ENCODE measurements around the gene GCG.

Gene GCG

GRCh38 chr2:162152147-162152546 lies at the start of gene GCG:
GCG (minus strand) TSS chr2:162152247; CDS start chr2:162149178, 3,069 bp downstream.
- no peak for DNase-seq

- DNase-seq = no peak
These were observed 48.6 kb upstream of the GCG start for GRCh38 chr2:162200636-162201035.

- no peak for DNase-seq
These were observed 47.9 kb upstream of the GCG start for GRCh38 chr2:162199913-162200312.

GRCh38 chr2:162198239-162198638 lies 46.2 kb upstream of the GCG start:
- no peak for DNase-seq

GRCh38 chr2:162197069-162197825 lies 45.2 kb upstream of the GCG start:
- no peak for DNase-seq

GRCh38 chr2:162196638-162197037 lies 44.6 kb upstream of the GCG start:
- no peak for DNase-seq

GRCh38 chr2:162188451-162188850 lies 36.4 kb upstream of the GCG start:
- DNase-seq = no peak

- DNase-seq = no peak
These were observed 33.6 kb upstream of the GCG start for GRCh38 chr2:162185541-162186232.

- DNase-seq = no peak
These were observed 32.9 kb upstream of the GCG start for GRCh38 chr2:162184821-162185450.

- DNase-seq = no peak
These were observed 32.3 kb upstream of the GCG start for GRCh38 chr2:162184359-162184758.

GRCh38 chr2:162182395-162182794 lies 30.3 kb upstream of the GCG start:
- no peak for DNase-seq

GRCh38 chr2:162177301-162177700 lies 25.3 kb upstream of the GCG start:
- DNase-seq = no peak

- no peak for DNase-seq
These were observed 23.7 kb upstream of the GCG start for GRCh38 chr2:162175714-162176113.

GRCh38 chr2:162174746-162175145 lies 22.7 kb upstream of the GCG start:
- DNase-seq = no peak

- DNase-seq = no peak
These were observed 20.8 kb upstream of the GCG start for GRCh38 chr2:162172802-162173370.

- no peak for DNase-seq
These were observed 14.7 kb upstream of the GCG start for GRCh38 chr2:162166745-162167144.

- no peak for DNase-seq
These were observed 14.1 kb upstream of the GCG start for GRCh38 chr2:162166174-162166573.

GRCh38 chr2:162164802-162165201 lies 12.8 kb upstream of the GCG start:
- no peak for DNase-seq

GRCh38 chr2:162159446-162159845 lies 7.4 kb upstream of the GCG start:
- no peak for DNase-seq

GRCh38 chr2:162156149-162156548 lies 4.1 kb upstream of the GCG start:
- no peak for DNase-seq

- DNase-seq = no peak
These were observed 3.0 kb upstream of the GCG start for GRCh38 chr2:162155093-162155492.

GRCh38 chr2:162153608-162154224 lies 1.7 kb upstream of the GCG start:
- peak; percentile 59 for DNase-seq

GRCh38 chr2:162149940-162150339 lies 2.1 kb downstream of the GCG start:
- no peak for DNase-seq
